Ramos (cell line): ENCODE data around the gene EPB41.

Experiments used
- in situ Hi-C: fragments of 300-500 bp; cut with MboI; formaldehyde crosslinking; loops from one replicate; pipeline ENCODE4 v1.14.3; 2022; ENCODE audit warnings: low sequenced_read_pairs; ENCODE audit not compliant: unreplicated experiment

EPB41 gene

GRCh38 chr1:28971980-28972771, 57.8 kb downstream of the EPB41 start:
- in situ Hi-C loops, result no loop called here

GRCh38 chr1:28973596-28974421, 59.4 kb downstream of the EPB41 start:
- in situ Hi-C loops, result no loop called here

GRCh38 chr1:28974432-28974831, 60.1 kb downstream of the EPB41 start:
- in situ Hi-C loops, result no loop called here

DNA sequence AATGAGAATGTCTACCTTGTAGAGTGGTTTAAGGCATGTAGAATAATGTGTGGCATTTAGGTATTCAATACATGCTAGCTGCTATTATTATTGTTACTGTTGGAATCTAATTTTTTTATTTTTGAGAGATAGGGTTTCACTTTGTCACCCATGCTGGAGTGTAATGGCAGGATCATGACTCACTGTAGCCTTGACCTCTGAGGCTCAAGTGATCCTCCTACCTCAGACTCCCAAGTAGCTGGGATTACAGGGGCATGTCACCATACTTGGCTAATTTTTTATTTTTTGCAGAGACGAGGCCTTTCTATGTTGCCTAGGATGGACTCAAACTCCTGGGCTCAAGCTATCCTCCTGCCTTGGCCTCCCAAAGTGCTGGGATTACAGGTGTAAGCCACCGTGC, 61.9 kb downstream of the EPB41 start:
- in situ Hi-C loops, result no loop called here

DNA sequence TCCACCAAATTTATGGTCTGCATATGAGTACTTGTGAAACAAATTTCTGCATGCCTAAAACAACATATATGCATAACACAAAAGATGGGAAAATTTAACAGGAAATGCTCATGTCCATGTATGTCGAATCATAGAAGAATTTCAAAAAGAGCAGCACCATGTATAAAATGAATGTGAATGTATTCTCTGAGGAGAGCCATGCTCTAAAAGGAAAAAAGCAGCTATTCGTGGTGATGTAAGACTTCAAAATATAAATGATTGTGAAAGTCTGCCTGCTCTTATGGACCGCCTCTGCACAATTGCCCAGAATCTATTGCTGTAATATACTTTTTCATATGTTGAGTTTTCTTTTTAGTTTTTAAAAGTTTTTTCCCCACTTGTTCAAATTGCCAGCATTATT, 66.8 kb downstream of the EPB41 start:
- in situ Hi-C loops, result no loop called here

- in situ Hi-C loops, result no loop called here
Observed at GRCh38 chr1:28982198-28982597, 67.8 kb downstream of the EPB41 start.

DNA sequence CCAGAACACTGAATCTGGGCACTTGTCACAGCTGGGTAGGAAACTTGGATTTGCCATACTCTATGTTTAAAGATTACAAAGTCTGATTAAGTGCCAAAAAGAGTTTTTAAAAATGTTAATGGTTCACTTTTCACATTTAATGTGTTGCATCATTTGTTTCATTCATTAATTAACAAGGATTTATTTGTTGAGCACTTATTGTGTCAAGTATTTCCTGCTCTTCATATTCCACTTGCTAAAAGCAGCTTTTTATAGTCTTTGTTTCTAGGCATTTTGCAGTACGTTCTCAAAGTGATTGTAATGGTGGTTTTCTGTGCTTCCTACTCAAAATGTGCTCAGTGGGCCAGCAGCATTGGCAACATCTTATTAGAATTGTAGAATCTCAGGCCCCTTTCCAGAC, 68.7 kb downstream of the EPB41 start:
- in situ Hi-C loops, result no loop called here

- in situ Hi-C loops, result no loop called here
Observed at GRCh38 chr1:28983509-28984310, 69.3 kb downstream of the EPB41 start.

DNA sequence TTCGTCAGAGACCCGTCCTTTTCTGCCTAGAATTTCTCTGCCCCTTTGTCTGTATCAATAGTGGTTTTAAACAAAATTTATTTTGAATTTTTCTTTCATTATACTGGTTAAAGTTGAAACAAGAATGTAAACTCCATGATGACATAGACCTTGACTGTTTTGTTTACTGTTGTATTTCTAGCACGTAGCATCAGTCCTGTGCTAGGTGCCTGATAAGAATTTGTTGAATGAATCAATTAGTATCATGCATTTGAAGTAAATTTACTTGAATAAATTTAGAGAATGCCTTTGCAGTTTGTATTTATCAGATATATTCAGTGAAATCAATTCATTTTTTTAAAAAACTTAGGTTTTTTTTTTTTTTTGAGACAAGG, 69.9 kb downstream of the EPB41 start:
- in situ Hi-C loops, result no loop called here

GRCh38 chr1:28985427-28985826, 71.1 kb downstream of the EPB41 start:
- in situ Hi-C loops, result no loop called here

- in situ Hi-C loops, result no loop called here
Observed at GRCh38 chr1:28986306-28986910, 72.0 kb downstream of the EPB41 start.

- in situ Hi-C loops, result no loop called here
Observed at GRCh38 chr1:29002792-29003191, 88.4 kb downstream of the EPB41 start.

DNA sequence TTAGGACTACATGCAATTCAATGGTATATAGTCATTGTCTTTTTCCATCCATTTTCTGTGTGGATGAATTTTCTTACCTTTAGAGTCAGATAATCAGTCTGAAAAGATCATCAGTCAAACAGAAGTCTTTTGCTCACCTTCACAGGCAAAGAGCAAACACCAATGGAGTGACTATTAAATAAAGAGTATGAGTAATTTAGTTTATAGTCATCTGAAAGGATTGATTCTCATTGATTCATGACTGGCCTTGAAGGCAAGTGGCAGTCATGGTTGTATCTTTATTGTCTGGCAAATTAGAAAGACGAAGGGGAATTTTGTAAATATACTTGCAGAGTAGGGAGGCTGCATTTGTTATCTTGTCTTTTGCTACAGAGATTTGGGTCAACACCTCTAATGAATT, 89.9 kb downstream of the EPB41 start:
- in situ Hi-C loops, result no loop called here

DNA sequence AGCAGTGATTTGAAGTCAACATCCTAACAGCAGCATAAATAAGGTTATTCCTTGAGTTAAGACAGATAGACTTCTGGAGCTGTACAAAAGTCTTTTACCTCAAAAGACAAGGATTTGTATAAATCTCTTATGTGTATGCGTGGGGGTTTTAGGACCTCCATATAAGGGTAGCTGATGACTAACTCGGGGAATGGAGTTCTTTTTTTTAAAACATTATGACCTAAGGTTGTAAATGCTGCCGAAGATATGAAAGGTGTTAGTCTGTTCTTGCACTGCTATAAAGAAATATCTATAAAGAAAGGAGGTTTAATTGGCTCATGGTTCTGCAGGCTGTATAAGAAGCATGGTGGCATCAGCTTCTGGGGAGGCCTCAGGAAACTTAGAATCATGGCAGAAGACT, 90.4 kb downstream of the EPB41 start:
- in situ Hi-C loops, result no loop called here

DNA sequence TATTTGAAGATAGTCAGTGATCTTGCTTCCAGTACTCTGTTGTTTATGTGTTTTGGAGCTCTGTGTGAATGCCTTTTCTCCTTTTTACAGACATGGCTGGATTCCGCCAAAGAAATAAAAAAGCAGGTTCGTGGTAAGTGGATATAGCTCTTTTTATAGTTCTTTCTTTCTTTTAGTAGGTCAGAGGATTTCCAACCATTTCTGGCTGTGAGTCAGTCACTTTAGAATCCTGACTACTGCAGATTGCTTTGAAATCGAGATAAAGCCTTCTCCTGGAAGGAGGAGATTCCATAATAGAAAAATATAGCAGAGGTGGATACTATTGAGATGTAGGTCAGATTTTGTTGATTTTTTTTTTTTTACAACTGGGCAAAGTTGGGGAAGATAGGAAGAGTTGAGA, 97.4 kb downstream of the EPB41 start:
- in situ Hi-C loops, result no loop called here

GRCh38 chr1:29017235-29017634, 102.9 kb downstream of the EPB41 start:
- in situ Hi-C loops, result no loop called here

DNA sequence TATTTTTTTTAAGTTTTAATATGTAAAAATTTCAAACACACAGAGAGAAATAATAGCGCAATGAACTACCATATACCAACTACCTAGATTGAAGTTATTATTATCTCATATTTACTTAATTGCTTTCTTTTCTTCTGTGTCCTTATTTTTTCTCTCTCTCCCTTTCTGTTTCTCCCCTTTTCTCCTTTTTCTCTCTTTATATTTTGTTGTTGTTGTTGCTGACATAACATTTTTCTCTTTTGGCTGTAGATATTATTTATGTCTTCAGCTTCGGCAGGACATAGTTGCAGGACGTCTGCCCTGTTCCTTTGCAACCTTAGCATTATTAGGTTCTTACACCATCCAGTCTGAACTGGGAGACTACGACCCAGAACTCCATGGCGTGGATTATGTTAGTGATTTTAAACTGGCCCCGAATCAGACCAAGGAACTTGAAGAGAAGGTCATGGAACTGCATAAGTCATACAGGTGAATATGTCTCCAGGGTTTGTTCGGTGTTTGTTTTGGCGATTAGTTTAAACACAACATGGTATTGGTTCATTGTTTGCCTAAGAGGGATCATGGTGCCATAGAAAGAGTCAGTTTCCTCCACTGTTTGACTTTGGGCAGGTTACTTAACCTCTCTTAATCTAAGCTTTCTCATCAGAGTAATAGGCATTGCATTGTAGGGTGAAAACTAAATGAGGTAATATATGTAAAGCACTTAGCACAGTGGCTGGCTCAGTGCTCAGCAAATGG, 103.8 kb downstream of the EPB41 start:
- in situ Hi-C loops, result no loop called here

GRCh38 chr1:29022620-29023019, 108.3 kb downstream of the EPB41 start:
- in situ Hi-C loops, result no loop called here

GRCh38 chr1:29029667-29030066, 115.3 kb downstream of the EPB41 start:
- in situ Hi-C loops, result loop anchor here (5.0 to 25.0 kb wide), 2 partner anchors 147 to 242 kb away; no protein-coding TSS in a partner anchor

DNA sequence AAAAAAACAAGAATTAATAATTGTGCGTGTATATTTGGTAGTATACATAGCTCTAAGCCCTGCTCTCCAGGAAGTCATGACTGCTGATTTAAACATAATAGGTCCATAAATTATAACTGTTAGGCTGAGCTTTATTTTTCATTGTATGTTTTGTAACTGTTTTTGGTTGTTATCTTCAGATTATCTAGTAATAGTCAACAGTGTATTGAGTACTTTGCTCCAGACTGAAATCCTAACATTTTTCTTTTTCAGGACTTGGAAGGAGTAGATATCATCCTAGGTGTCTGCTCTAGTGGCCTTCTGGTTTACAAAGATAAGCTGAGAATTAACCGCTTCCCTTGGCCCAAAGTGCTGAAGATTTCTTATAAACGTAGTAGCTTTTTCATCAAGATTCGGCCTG, 118.5 kb downstream of the EPB41 start:
- in situ Hi-C loops, result loop anchor here (5.0 to 25.0 kb wide), 2 partner anchors 151 to 246 kb away; no protein-coding TSS in a partner anchor
